Liver (tissue), 9 donors: ENCODE data around the gene DHFR. TPM values are rescaled to one million over a fixed set of nuclear protein-coding genes. Genes with fewer than 3 reads are reported as not detected.

ENCODE experiments used
- DNase-seq: peaks from one replicate; pipeline ENCODE4 v3.0.0-alpha.2; 2017; ENCODE audit warnings: low spot score
- H3K27ac ChIP-seq, 2 donors: one replicate each; pipeline ENCODE4 v1.7.0; 2013; ENCODE audit warnings: inconsistent platforms in 2 of 2, low read length in 2 of 2, control low read depth in 1 of 2, low read depth in 1 of 2, mild to moderate bottlenecking in 1 of 2
- H3K27me3 ChIP-seq, 4 donors: one replicate each; pipeline versions ENCODE4 v1.6.1 to v1.7.0; 2013; ENCODE audit warnings: low read length in 3 of 4, inconsistent platforms in 1 of 4, mild to moderate bottlenecking in 1 of 4, moderate library complexity in 1 of 4; ENCODE audit not compliant: control insufficient read depth in 4 of 4, insufficient read depth in 4 of 4
- H3K36me3 ChIP-seq, 4 donors: one replicate each; pipeline versions ENCODE4 v1.6.1 to v1.7.0; 2013; ENCODE audit warnings: low read length in 3 of 4, mild to moderate bottlenecking in 3 of 4, low read depth in 1 of 4, moderate library complexity in 1 of 4; ENCODE audit not compliant: control insufficient read depth in 4 of 4, insufficient read depth in 3 of 4
- H3K4me1 ChIP-seq, 4 donors: one replicate each; pipeline versions ENCODE4 v1.6.1 to v1.7.0; 2013; ENCODE audit warnings: low read length in 3 of 4, mild to moderate bottlenecking in 3 of 4, moderate library complexity in 1 of 4; ENCODE audit not compliant: control insufficient read depth in 4 of 4, insufficient read depth in 4 of 4
- H3K4me3 ChIP-seq, 3 donors: one replicate each; pipeline versions ENCODE4 v1.6.1 to v1.7.0; 2013; ENCODE audit warnings: low read length in 3 of 3, control low read depth in 1 of 3, low read depth in 1 of 3, mild to moderate bottlenecking in 1 of 3
- H3K9ac ChIP-seq, 2 donors: one replicate each; pipeline ENCODE4 v1.7.0; 2013; ENCODE audit warnings: low read length in 2 of 2, mild to moderate bottlenecking in 2 of 2, moderate library complexity in 2 of 2, control low read depth in 1 of 2, low read depth in 1 of 2
- H3K9me3 ChIP-seq, 4 donors: one replicate each; pipeline versions ENCODE4 v1.6.1 to v1.7.0; 2013; ENCODE audit warnings: low read length in 3 of 4; ENCODE audit not compliant: control insufficient read depth in 4 of 4
- EGR1 ChIP-seq, 2 donors: IDR thresholded peaks; 2 replicates each; pipeline ENCODE4 v1.6.1; 2016 to 2018; ENCODE audit warnings: antibody characterized with exemption in 2 of 2, low read depth in 2 of 2
- FOXA1 ChIP-seq: IDR thresholded peaks from 2 replicates; pipeline ENCODE4 v1.6.1; 2016; ENCODE audit warnings: antibody characterized with exemption
- FOXA2 ChIP-seq: IDR thresholded peaks from 2 replicates; pipeline ENCODE4 v1.6.1; 2016; ENCODE audit warnings: antibody characterized with exemption
- GABPA ChIP-seq, 2 donors: IDR thresholded peaks in 1 of 2; conservative IDR thresholded peaks in 1 of 2; 2 replicates each; pipeline ENCODE4 v1.6.1; 2016; ENCODE audit warnings: antibody characterized with exemption in 2 of 2, mild to moderate bottlenecking in 1 of 2, moderate library complexity in 1 of 2
- HNF4A ChIP-seq, 2 donors: conservative IDR thresholded peaks; 2 replicates each; pipeline ENCODE4 v1.6.1; 2016; ENCODE audit warnings: antibody characterized with exemption in 2 of 2, mild to moderate bottlenecking in 2 of 2
- HNF4G ChIP-seq: IDR thresholded peaks from 2 replicates; pipeline ENCODE4 v1.6.1; 2016; ENCODE audit warnings: antibody characterized with exemption
- JUND ChIP-seq, 2 donors: IDR thresholded peaks; 2 replicates each; pipeline ENCODE4 v1.6.1; 2016; ENCODE audit warnings: antibody characterized with exemption in 2 of 2
- RAD21 ChIP-seq, 2 donors: IDR thresholded peaks; 2 replicates each; pipeline ENCODE4 v1.6.1; 2016; ENCODE audit warnings: antibody characterized with exemption in 2 of 2, mild to moderate bottlenecking in 2 of 2
- RXRA ChIP-seq, 2 donors: IDR thresholded peaks; 2 replicates each; pipeline ENCODE4 v1.6.1; 2017 to 2018; ENCODE audit warnings: antibody characterized with exemption in 2 of 2, mild to moderate bottlenecking in 1 of 2
- SP1 ChIP-seq: IDR thresholded peaks from 2 replicates; pipeline ENCODE4 v1.6.1; 2018; ENCODE audit warnings: antibody characterized with exemption, mild to moderate bottlenecking
- TAF1 ChIP-seq: conservative IDR thresholded peaks from 2 replicates; pipeline ENCODE4 v1.6.1; 2016; ENCODE audit warnings: antibody characterized with exemption, mild to moderate bottlenecking
- YY1 ChIP-seq: IDR thresholded peaks from 2 replicates; pipeline ENCODE4 v1.6.1; 2016; ENCODE audit warnings: antibody characterized with exemption, mild to moderate bottlenecking
- WGBS: extraction: QIAGEN DNeasy Blood & Tissue Kit; methylation state at CpG from one replicate; pipeline ENCODE4 v1.1.7; 2013; 5-methylcytosine and 5-hydroxymethylcytosine counted together
- polyA plus RNA-seq, 2 donors: library from polyadenylated mRNA; stranded (reverse) in 1 of 2; unstranded in 1 of 2; fragments of 200-250 nt in 1 of 2; fragments of >200 nt in 1 of 2; fragmentation: Nextera tagmentation in 1 of 2; extraction: Ambion mirVana in 1 of 2; gene quantifications; one replicate each; pipeline versions ENCODE4 v1.2.1 to v1.2.3, GENCODE V29; 2013 to 2015
- total RNA-seq, 2 donors: library from RNA; depleted of rRNA; stranded (reverse); fragments of >200 nt; gene quantifications; one replicate each; pipeline ENCODE4 v1.2.3, GENCODE V29; 2014
- TF ChIP-seq, protein P1 (sequence below): fragments of 150-350 bp; IDR thresholded peaks from 2 replicates; pipeline ENCODE4 v1.5.1; 2017; ENCODE audit warnings: improper control_type of control experiment, low read depth, low read length; ENCODE audit not compliant: missing input control
- TF ChIP-seq, protein P2 (sequence below): IDR thresholded peaks from 2 replicates; pipeline ENCODE4 v1.6.1; 2016; ENCODE audit warnings: antibody characterized with exemption
- TF ChIP-seq, protein P3 (sequence below): IDR thresholded peaks from 2 replicates; pipeline ENCODE4 v1.6.1; 2016; ENCODE audit warnings: antibody characterized with exemption
- donor health status: healthy.
- donor health status: healthy.
- donor health status: healthy.
- donor health status: healthy.
- donor health status: healthy.

DHFR gene
- total and polyA plus RNA-seq, 4 donors: 8.9 to 57.7 (median 13.4) TPM

DNA sequence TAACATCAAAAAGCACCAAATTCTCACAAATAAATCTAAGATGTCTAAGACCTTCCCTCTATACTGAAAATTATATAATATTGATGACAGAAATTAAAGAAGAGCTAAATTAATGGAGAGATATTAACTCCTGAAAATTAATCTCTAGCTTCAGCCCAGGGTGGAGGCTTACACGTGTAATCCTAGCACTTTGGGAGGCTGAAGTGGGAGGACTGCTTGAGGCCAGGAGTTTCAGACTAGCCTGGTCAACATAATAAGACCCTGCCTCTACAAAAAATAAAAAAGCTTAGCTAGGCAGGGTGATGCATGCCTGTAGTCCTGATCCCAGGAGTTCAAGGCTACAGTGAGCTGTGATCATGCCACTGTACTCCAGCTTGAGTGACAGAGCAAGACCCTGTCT lies 45.1 kb downstream of the DHFR start (continued):
- TF ChIP-seq, protein P1, sequence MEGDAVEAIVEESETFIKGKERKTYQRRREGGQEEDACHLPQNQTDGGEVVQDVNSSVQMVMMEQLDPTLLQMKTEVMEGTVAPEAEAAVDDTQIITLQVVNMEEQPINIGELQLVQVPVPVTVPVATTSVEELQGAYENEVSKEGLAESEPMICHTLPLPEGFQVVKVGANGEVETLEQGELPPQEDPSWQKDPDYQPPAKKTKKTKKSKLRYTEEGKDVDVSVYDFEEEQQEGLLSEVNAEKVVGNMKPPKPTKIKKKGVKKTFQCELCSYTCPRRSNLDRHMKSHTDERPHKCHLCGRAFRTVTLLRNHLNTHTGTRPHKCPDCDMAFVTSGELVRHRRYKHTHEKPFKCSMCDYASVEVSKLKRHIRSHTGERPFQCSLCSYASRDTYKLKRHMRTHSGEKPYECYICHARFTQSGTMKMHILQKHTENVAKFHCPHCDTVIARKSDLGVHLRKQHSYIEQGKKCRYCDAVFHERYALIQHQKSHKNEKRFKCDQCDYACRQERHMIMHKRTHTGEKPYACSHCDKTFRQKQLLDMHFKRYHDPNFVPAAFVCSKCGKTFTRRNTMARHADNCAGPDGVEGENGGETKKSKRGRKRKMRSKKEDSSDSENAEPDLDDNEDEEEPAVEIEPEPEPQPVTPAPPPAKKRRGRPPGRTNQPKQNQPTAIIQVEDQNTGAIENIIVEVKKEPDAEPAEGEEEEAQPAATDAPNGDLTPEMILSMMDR: no peak

DNA sequence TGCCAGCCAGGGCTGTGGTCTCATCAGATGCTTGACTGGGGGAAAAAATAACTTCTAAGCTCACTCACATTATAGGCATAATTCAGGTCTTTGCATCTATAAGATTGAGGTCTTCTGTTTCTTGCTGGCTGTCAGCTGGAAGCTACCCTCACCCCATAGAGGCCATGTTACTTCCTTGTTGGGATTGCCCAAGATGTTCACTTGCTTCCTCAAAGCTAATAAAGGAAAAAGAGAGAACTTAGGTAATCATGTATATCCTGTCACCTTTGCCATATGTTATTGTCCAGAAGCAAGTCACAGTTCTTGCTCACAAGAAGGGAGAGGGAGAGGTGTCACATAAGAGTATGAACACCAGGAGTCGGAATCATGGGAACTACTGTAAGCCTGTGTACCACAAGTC lies 46.1 kb downstream of the DHFR start:
- 97% methylated on average over 1 of the region's 1 CpG for WGBS
- no peak overlapping the region for H3K9ac ChIP-seq
- H3K4me3 ChIP-seq: no peak overlapping the region
- peaks cover 0 to 17% (median 11%) of the 10 kb centered on the region in 4 donors for H3K4me1 ChIP-seq
- H3K36me3 ChIP-seq: no peaks in the 10 kb centered on the region
- TF ChIP-seq, protein P2, sequence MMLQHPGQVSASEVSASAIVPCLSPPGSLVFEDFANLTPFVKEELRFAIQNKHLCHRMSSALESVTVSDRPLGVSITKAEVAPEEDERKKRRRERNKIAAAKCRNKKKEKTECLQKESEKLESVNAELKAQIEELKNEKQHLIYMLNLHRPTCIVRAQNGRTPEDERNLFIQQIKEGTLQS: no peak
- no peak for TF ChIP-seq RAD21 (IDR thresholded peaks at IDR 0.05)
- no peak for DNase-seq
- no peaks in the 10 kb centered on the region for H3K27me3 ChIP-seq
- no peaks in the 10 kb centered on the region for H3K9me3 ChIP-seq
- H3K27ac ChIP-seq: no peak overlapping the region

DNA sequence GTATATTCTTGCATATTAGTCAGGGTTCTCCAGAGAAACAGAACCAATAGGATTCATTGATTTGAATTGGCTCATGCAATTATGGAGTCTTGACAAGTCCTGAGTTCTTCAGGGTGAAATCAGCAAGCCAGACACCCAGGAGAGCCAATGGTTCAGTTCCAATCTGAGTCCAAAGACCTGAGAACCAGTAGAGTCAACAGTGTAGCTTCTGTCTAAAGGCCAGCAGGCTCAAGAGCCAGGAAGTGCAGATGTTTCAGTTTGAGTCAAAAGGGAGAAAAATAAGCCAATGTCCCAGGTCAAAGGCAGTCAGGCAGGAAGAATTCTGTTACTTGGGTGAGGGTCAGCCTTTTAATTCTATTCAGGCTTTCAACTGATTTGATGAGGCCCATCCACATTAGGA lies 47.0 kb downstream of the DHFR start:
- Histone ChIP-seq H3K9me3 (no peaks in the 10 kb centered on the region), H3K36me3 (no peaks in the 10 kb centered on the region), H3K4me1 (peaks cover 0 to 17% (median 11%) of the 10 kb centered on the region in 4 donors), H3K9ac (no peak overlapping the region), H3K4me3 (no peak overlapping the region), H3K27me3 (no peaks in the 10 kb centered on the region), H3K27ac (peak overlapping the region in 1 of 2 donors; percentile 10)
- TF ChIP-seq TAF1 (no peak), EGR1 (IDR thresholded peaks at IDR 0.05; ENCODE audit: low read depth in 2 of 2) (no peak), RAD21 (IDR thresholded peaks at IDR 0.05) (no peak), HNF4A (conservative IDR thresholded peaks at IDR 0.05) (peak; percentile 76 to 82), RXRA (IDR thresholded peaks at IDR 0.05) (peak in 1 of 2 donors; percentile 34), FOXA1 (no peak), FOXA2 (peak; percentile 28), HNF4G (peak; percentile 31), YY1 (no peak), SP1 (peak; percentile 57), JUND (IDR thresholded peaks at IDR 0.05) (peak in 1 of 2 donors; percentile 20), GABPA (IDR thresholded peaks at IDR 0.05 in 1 of 2, conservative IDR thresholded peaks at IDR 0.05 in 1 of 2) (no peak)
- TF ChIP-seq, protein P1: no peak
- TF ChIP-seq, protein P3, sequence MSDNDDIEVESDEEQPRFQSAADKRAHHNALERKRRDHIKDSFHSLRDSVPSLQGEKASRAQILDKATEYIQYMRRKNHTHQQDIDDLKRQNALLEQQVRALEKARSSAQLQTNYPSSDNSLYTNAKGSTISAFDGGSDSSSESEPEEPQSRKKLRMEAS: peak; percentile 8
- DNase-seq: no peak
